Ishikawa (cell line): ENCODE measurements around the gene FNDC5.

Experiments used
- CEBPB ChIP-seq: IDR thresholded peaks from 2 replicates; pipeline ENCODE4 v1.6.1; 2012
- EGR1 ChIP-seq: IDR thresholded peaks from 2 replicates; pipeline ENCODE4 v1.6.1; 2012
- FOXM1 ChIP-seq: IDR thresholded peaks from 2 replicates; pipeline ENCODE4 v1.6.1; 2012; ENCODE audit warnings: low read depth, borderline replicate concordance
- RAD21 ChIP-seq: IDR thresholded peaks from 2 replicates; pipeline ENCODE4 v1.6.1; 2012; ENCODE audit warnings: low read depth
- TEAD4 ChIP-seq: IDR thresholded peaks from 2 replicates; pipeline ENCODE4 v1.6.1; 2012
- USF1 ChIP-seq: IDR thresholded peaks from 2 replicates; pipeline ENCODE4 v1.6.1; 2012
- ZBTB7A ChIP-seq: IDR thresholded peaks from 2 replicates; pipeline ENCODE4 v1.6.1; 2012; ENCODE audit warnings: low read depth

- TF ChIP-seq CEBPB (no peak), RAD21 (no peak), TEAD4 (no peak), FOXM1 (no peak), USF1 (no peak), EGR1 (no peak), ZBTB7A (no peak)
Measured at GRCh38 chr1:32897082-32898049, 26.7 kb upstream of the FNDC5 start.
